Sigmoid colon (tissue), 4 donors: Measurements from ENCODE around the gene ANKS1A.

Experiments
- EP300 ChIP-seq, 4 donors: sonication (generic); formaldehyde crosslinking; IDR thresholded peaks; one replicate each; pipeline ENCODE4 v1.6.1; 2017; ENCODE audit warnings: antibody characterized with exemption in 4 of 4
- POLR2A ChIP-seq, 2 donors: fragments of 450-650 bp; IDR thresholded peaks; one replicate each; pipeline ENCODE4 v1.6.1; 2016; ENCODE audit warnings: antibody characterized with exemption in 2 of 2, mild to moderate bottlenecking in 2 of 2, moderate library complexity in 2 of 2
- TF ChIP-seq, protein P1 (sequence below), 4 experiments: fragments of 450-650 bp in 3 of 4; fragments of 200-600 bp in 1 of 4; IDR thresholded peaks; one replicate each; pipeline ENCODE4 v1.5.1; 2016 to 2019; ENCODE audit warnings: antibody characterized with exemption in 4 of 4, mild to moderate bottlenecking in 3 of 4, moderate library complexity in 2 of 4

DNA sequence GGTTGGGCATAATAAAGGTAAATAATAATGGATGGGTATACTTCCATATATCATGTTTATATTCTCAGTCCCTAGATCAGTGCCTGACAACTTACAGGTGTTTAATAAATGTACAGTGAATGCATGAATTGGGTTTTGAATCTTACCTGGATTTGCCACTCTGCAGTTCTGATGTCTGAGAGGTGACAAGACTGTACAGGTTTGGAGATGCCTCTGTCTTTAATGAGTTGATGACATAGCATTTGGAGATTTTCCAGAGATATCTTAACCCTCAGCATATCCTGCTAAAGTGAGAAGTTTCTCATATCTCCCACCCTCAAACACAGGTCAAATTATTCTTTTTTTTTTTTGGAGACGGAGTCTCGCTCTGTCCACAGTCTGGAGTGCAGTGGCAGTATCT is 2.2 kb downstream of the ANKS1A start:
- TF ChIP-seq, protein P1, sequence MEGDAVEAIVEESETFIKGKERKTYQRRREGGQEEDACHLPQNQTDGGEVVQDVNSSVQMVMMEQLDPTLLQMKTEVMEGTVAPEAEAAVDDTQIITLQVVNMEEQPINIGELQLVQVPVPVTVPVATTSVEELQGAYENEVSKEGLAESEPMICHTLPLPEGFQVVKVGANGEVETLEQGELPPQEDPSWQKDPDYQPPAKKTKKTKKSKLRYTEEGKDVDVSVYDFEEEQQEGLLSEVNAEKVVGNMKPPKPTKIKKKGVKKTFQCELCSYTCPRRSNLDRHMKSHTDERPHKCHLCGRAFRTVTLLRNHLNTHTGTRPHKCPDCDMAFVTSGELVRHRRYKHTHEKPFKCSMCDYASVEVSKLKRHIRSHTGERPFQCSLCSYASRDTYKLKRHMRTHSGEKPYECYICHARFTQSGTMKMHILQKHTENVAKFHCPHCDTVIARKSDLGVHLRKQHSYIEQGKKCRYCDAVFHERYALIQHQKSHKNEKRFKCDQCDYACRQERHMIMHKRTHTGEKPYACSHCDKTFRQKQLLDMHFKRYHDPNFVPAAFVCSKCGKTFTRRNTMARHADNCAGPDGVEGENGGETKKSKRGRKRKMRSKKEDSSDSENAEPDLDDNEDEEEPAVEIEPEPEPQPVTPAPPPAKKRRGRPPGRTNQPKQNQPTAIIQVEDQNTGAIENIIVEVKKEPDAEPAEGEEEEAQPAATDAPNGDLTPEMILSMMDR (IDR thresholded peaks at IDR 0.05) = no peak
- no peak for TF ChIP-seq POLR2A (IDR thresholded peaks at IDR 0.05)
- TF ChIP-seq EP300 (IDR thresholded peaks at IDR 0.05) = no peak
